ENCODE results near the gene C1QB.

Gene C1QB

GRCh38 chr1:22633697-22634463 lies 19.2 kb upstream of the C1QB start:
- no peak for DNase-seq (ENCODE audit: low spot score)

- DNase-seq (ENCODE audit: low spot score), result no peak
Measured at GRCh38 chr1:22635436-22635835, 17.6 kb upstream of the C1QB start.

GRCh38 chr1:22636353-22636752 lies 16.7 kb upstream of the C1QB start, which contains the start of gene C1QA:
Gene C1QA (plus strand): TSS chr1:22636628. CDS start chr1:22637617, 989 bp downstream.
- DNase-seq (ENCODE audit: low spot score), result no peak

GRCh38 chr1:22636927-22637326 lies 16.1 kb upstream of the C1QB start:
- no peak for DNase-seq (ENCODE audit: low spot score)

- DNase-seq (ENCODE audit: low spot score), result no peak
Measured at GRCh38 chr1:22637907-22638445, 15.1 kb upstream of the C1QB start.

- no peak for DNase-seq (ENCODE audit: low spot score)
Measured at GRCh38 chr1:22638476-22639234, 14.4 kb upstream of the C1QB start.

- DNase-seq (ENCODE audit: low spot score), result no peak
Measured at GRCh38 chr1:22639286-22639685, 13.8 kb upstream of the C1QB start.

- DNase-seq (ENCODE audit: low spot score), result no peak
Measured at GRCh38 chr1:22641247-22641646, 11.8 kb upstream of the C1QB start.

GRCh38 chr1:22641906-22642636 lies 11.0 kb upstream of the C1QB start:
- DNase-seq (ENCODE audit: low spot score), result peak; percentile 65

- DNase-seq (ENCODE audit: low spot score), result no peak
Measured at GRCh38 chr1:22643381-22643780, 9.7 kb upstream of the C1QB start, which contains the start of gene C1QC. Gene C1QC (plus strand): TSS chr1:22643633. CDS start chr1:22644024, 391 bp downstream.

- no peak for DNase-seq (ENCODE audit: low spot score)
Measured at GRCh38 chr1:22643928-22644327, 9.1 kb upstream of the C1QB start.

- no peak for DNase-seq (ENCODE audit: low spot score)
Measured at GRCh38 chr1:22645931-22646330, 7.1 kb upstream of the C1QB start.

GRCh38 chr1:22646384-22646783 lies 6.7 kb upstream of the C1QB start:
- DNase-seq (ENCODE audit: low spot score), result no peak

- no peak for DNase-seq (ENCODE audit: low spot score)
Measured at GRCh38 chr1:22650089-22650693, 2.8 kb upstream of the C1QB start.

GRCh38 chr1:22651941-22652856 lies 837 bp upstream of the C1QB start:
- DNase-seq (ENCODE audit: low spot score), result no peak

- no peak for DNase-seq (ENCODE audit: low spot score)
Measured at GRCh38 chr1:22654692-22655091, 1.7 kb downstream of the C1QB start.

GRCh38 chr1:22658385-22659163 lies 5.5 kb downstream of the C1QB start:
- DNase-seq (ENCODE audit: low spot score), result no peak

- no peak for DNase-seq (ENCODE audit: low spot score)
Measured at GRCh38 chr1:22660716-22661241, 7.7 kb downstream of the C1QB start.

- DNase-seq (ENCODE audit: low spot score), result no peak
Measured at GRCh38 chr1:22661880-22662279, 8.8 kb downstream of the C1QB start.

GRCh38 chr1:22662318-22662717 lies 9.3 kb downstream of the C1QB start:
- no peak for DNase-seq (ENCODE audit: low spot score)
